ENCODE measurements around the gene LENG8.

The LENG8 gene

GRCh38 chr19:54448774-54449700, at the start of gene LENG8:
Gene LENG8 (plus strand): TSS chr19:54449199. CDS start chr19:54451345, 2,146 bp downstream.
- DNase-seq, result peak; percentile 90 to 93

GRCh38 chr19:54400913-54401312, 48.1 kb upstream of the LENG8 start:
- DNase-seq, result no peak

- DNase-seq, result no peak
Measured at GRCh38 chr19:54403054-54403453, 45.9 kb upstream of the LENG8 start.

- no peak for DNase-seq
Measured at GRCh38 chr19:54405628-54406027, 43.4 kb upstream of the LENG8 start.

GRCh38 chr19:54407780-54408179, 41.2 kb upstream of the LENG8 start:
- DNase-seq, result no peak

GRCh38 chr19:54408456-54409026, 40.5 kb upstream of the LENG8 start:
- DNase-seq, result no peak

GRCh38 chr19:54411033-54411432, 38.0 kb upstream of the LENG8 start:
- no peak for DNase-seq

- DNase-seq, result no peak
Measured at GRCh38 chr19:54412877-54413276, 36.1 kb upstream of the LENG8 start.

- DNase-seq, result no peak
Measured at GRCh38 chr19:54414156-54414555, 34.8 kb upstream of the LENG8 start.

GRCh38 chr19:54415208-54415900, 33.6 kb upstream of the LENG8 start, which contains the start of gene TTYH1:
Gene TTYH1 (plus strand): TSS chr19:54415464. CDS start chr19:54415553, 89 bp downstream.
- no peak for DNase-seq

GRCh38 chr19:54415901-54416673, 32.9 kb upstream of the LENG8 start:
- no peak for DNase-seq

GRCh38 chr19:54416695-54417491, 32.1 kb upstream of the LENG8 start:
- no peak for DNase-seq

GRCh38 chr19:54418030-54418929, 30.7 kb upstream of the LENG8 start:
- DNase-seq, result no peak

- no peak for DNase-seq
Measured at GRCh38 chr19:54418930-54419800, 29.8 kb upstream of the LENG8 start.

- no peak for DNase-seq
Measured at GRCh38 chr19:54420068-54420382, 29.0 kb upstream of the LENG8 start.

GRCh38 chr19:54420383-54421168, 28.4 kb upstream of the LENG8 start:
- no peak for DNase-seq

- DNase-seq, result no peak
Measured at GRCh38 chr19:54421169-54421516, 27.9 kb upstream of the LENG8 start.

GRCh38 chr19:54421521-54421920, 27.5 kb upstream of the LENG8 start:
- DNase-seq, result no peak

GRCh38 chr19:54422136-54422535, 26.9 kb upstream of the LENG8 start:
- DNase-seq, result no peak

Measured in SHP77 (cell line).